Activated CD4-positive, alpha-beta T cell treated with anti-CD3 and anti-CD28 coated beads, Interleukin-2, amount 10 ng/mL, durations not matched to agents 7 days and 5 days (primary cell): Measurements from ENCODE around the gene CXCR6. TPM values are rescaled to one million over a fixed set of nuclear protein-coding genes. Genes with fewer than 3 reads are reported as not detected.
A peak's percentile ranks its signal among the peaks of the same experiment; 100 is the strongest.
"Not testable (repeated sequence)": the region's sequence is repeated elsewhere in the genome, so short reads cannot be mapped to it uniquely, and the experiment has no call there.

Experiments
- CTCF ChIA-PET: fragments of 350-600 bp; sonication (Branson Sonifier 250); formaldehyde crosslinking; loops from one replicate; lab custom pipeline; 2021; ENCODE audit warnings: antibody characterized with exemption; lab: Charles Lee
- POLR2A ChIA-PET: fragments of 350-600 bp; sonication (Branson Sonifier 250); formaldehyde crosslinking; loops from one replicate; lab custom pipeline; 2021; ENCODE audit warnings: antibody characterized with exemption; lab: Charles Lee
- DNase-seq: peaks from one replicate; pipeline ENCODE4 v3.0.0-alpha.2; 2020
- H3K27ac Mint-ChIP-seq: one replicate; pipeline ENCODE4 v1.8.0; 2021; ENCODE audit warnings: mild to moderate bottlenecking, moderate library complexity, mixed read lengths
- H3K27me3 Mint-ChIP-seq: one replicate; pipeline ENCODE4 v1.8.0; 2021; ENCODE audit warnings: mixed read lengths
- H3K36me3 Mint-ChIP-seq: one replicate; pipeline ENCODE4 v1.8.0; 2021; ENCODE audit warnings: low read depth, mixed read lengths
- H3K4me1 Mint-ChIP-seq: one replicate; pipeline ENCODE4 v1.8.0; 2021; ENCODE audit warnings: mixed read lengths
- H3K4me3 Mint-ChIP-seq: one replicate; pipeline ENCODE4 v1.8.0; 2021; ENCODE audit warnings: mild to moderate bottlenecking, moderate library complexity, mixed read lengths
- H3K9me3 Mint-ChIP-seq: one replicate; pipeline ENCODE4 v1.8.0; 2021; ENCODE audit warnings: mixed read lengths
- total RNA-seq, 2 experiments: library from RNA; stranded (reverse); gene quantifications; one replicate each; pipeline ENCODE4 v1.2.3, GENCODE V29; 2021

Gene CXCR6
- total RNA-seq, 2 experiments from 2014 or later: 17.6 to 18.0 TPM

GRCh38 chr3:45995236-45996192, 52.2 kb downstream of the CXCR6 start, which contains the start of gene FYCO1:
Gene FYCO1 (minus strand): TSS chr3:45995824. CDS start chr3:45984910, 10,914 bp downstream.
- ChIA-PET POLR2A (interaction anchor here (0.6 kb wide), 2 partner anchors 15 to 45 kb away, joined by 3 read pairs; no protein-coding TSS in a partner anchor), CTCF (interaction anchor here (1.2 to 5.9 kb wide), 10 partner anchors 10 to 373 kb away, joined by 3 to 45 read pairs (median 6); no protein-coding TSS in a partner anchor)
- H3K4me1 Mint-ChIP-seq: peaks cover 49% of the 10 kb centered on the region
- peaks cover 5% of the 10 kb centered on the region for H3K9me3 Mint-ChIP-seq
- H3K27ac Mint-ChIP-seq: peak within 1 kb of the TSS; percentile 95
- H3K27me3 Mint-ChIP-seq: peaks cover 7% of the 10 kb centered on the region
- peak within 1 kb of the TSS; percentile 83 for H3K4me3 Mint-ChIP-seq
- peak; percentile 87 for DNase-seq
- H3K36me3 Mint-ChIP-seq: peaks cover 26% of the 10 kb centered on the region

DNA sequence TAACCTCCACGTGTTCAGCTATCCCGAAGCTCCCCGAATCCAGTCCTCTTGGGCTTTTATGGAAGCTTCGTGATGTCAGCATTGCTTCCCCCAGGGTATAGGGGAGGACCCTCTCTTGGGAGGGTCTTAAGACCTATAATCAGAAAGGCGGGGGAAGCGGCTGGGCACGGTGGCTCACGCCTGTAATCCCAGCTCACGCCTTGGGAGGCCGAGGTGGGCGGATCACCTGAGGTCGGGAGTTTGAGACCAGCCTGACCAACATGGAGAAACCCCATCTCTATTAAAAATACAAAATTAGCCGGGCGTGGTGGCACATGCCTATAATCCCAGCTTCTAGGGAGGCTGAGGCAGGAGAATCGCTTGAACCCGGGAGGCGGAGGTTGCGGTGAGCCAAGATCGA, 54.2 kb downstream of the CXCR6 start:
- H3K4me3 Mint-ChIP-seq, DNase-seq, H3K9me3 Mint-ChIP-seq, H3K27ac Mint-ChIP-seq, H3K27me3 Mint-ChIP-seq, POLR2A ChIA-PET: not testable (repeated sequence)
- H3K36me3 Mint-ChIP-seq: peaks cover 15% of the 10 kb centered on the region
- H3K4me1 Mint-ChIP-seq: peaks cover 36% of the 10 kb centered on the region
- CTCF ChIA-PET: interaction anchor here (5.9 kb wide), 1 partner anchor 15 kb away, joined by 45 read pairs; no protein-coding TSS in a partner anchor

- Mint-ChIP-seq H3K27me3 (peaks cover 7% of the 10 kb centered on the region), H3K9me3 (peaks cover 5% of the 10 kb centered on the region), H3K27ac (no peak overlapping the region), H3K4me3 (no peak overlapping the region), H3K36me3 (peaks cover 11% of the 10 kb centered on the region), H3K4me1 (peaks cover 31% of the 10 kb centered on the region)
- POLR2A ChIA-PET: no interaction called here
- no peak for DNase-seq
- CTCF ChIA-PET: interaction anchor here (1.7 to 5.9 kb wide), 2 partner anchors 14 to 15 kb away, joined by 6 to 45 read pairs; no protein-coding TSS in a partner anchor
Measured at GRCh38 chr3:45997942-45998341, 54.7 kb downstream of the CXCR6 start.

Other genes starting within 250 kb of the CXCR6 start
- gene SLC6A20, start 146.9 kb upstream of the CXCR6 start, total RNA-seq: not detected
- 1 to 10 TPM; 6.3 to 7.7 TPM for gene LZTFL1, start 101.3 kb upstream of the CXCR6 start, total RNA-seq
- gene CCR9, start 56.9 kb upstream of the CXCR6 start, total RNA-seq: under 1 TPM in 1 of 2 experiments, not detected in 1; 0.15 TPM
- gene FYCO1, start 52.4 kb downstream of the CXCR6 start, total RNA-seq: 10 to 100 TPM; 15.1 to 15.7 TPM
- not detected for gene XCR1, start 84.0 kb downstream of the CXCR6 start, total RNA-seq